Vagina (tissue), 2 donors: ENCODE results near the gene XRCC5. TPM values are rescaled to one million over a fixed set of nuclear protein-coding genes. Genes with fewer than 3 reads are reported as not detected.

Experiments
- DNase-seq, 2 donors: peaks; one replicate each; pipeline ENCODE4 v3.0.0-alpha.2; 2017; ENCODE audit errors: extremely low spot score in 2 of 2
- H3K27ac ChIP-seq: fragments of 200-600 bp; sonication (generic); one replicate; pipeline ENCODE4 v1.5.1; 2019
- H3K27me3 ChIP-seq: fragments of 200-600 bp; sonication (generic); one replicate; pipeline ENCODE4 v1.5.1; 2019
- H3K36me3 ChIP-seq, 2 donors: fragments of 200-600 bp; sonication (generic); one replicate each; pipeline ENCODE4 v1.5.1; 2017 to 2019
- H3K4me1 ChIP-seq: fragments of 200-600 bp; sonication (generic); one replicate; pipeline ENCODE4 v1.5.1; 2019
- H3K4me3 ChIP-seq, 2 donors: fragments of 200-600 bp; sonication (generic); 1 replicate in 1 of 2; 2 replicates in 1 of 2; pipeline ENCODE4 v1.5.1; 2016 to 2019
- H3K9me3 ChIP-seq: fragments of 200-600 bp; sonication (generic); one replicate; pipeline ENCODE4 v1.5.1; 2019
- POLR2A ChIP-seq, 2 donors: fragments of 450-650 bp; IDR thresholded peaks; one replicate each; pipeline ENCODE4 v1.6.1; 2017; ENCODE audit warnings: antibody characterized with exemption in 2 of 2, mild to moderate bottlenecking in 2 of 2, moderate library complexity in 2 of 2
- POLR2AphosphoS5 ChIP-seq, 2 donors: sonication (generic); formaldehyde crosslinking; IDR thresholded peaks; one replicate each; pipeline ENCODE4 v1.9.0; 2017; ENCODE audit warnings: antibody characterized with exemption in 2 of 2, mild to moderate bottlenecking in 2 of 2, low read depth in 1 of 2; ENCODE audit not compliant: insufficient read depth in 1 of 2
- intact Hi-C: fragments of 100-400 bp; cut with DNase I; formaldehyde crosslinking; loops from one replicate; pipeline ENCODE4 v1.15.1; 2023
- total RNA-seq: library from RNA; depleted of rRNA; stranded (reverse); fragments of >200 nt; gene quantifications from one replicate; pipeline ENCODE4 v1.2.3, GENCODE V29; 2016
- TF ChIP-seq, protein P1 (sequence below), 3 experiments: fragments of 450-650 bp in 2 of 3; fragments of 200-600 bp in 1 of 3; sonication (generic) in 1 of 3; IDR thresholded peaks; one replicate each; pipeline ENCODE4 v1.5.1; 2017 to 2019; ENCODE audit warnings: antibody characterized with exemption in 3 of 3, mild to moderate bottlenecking in 2 of 3, moderate library complexity in 2 of 3

Gene XRCC5
- total RNA-seq, 1 donor from 2014 or later: 118 TPM

DNA sequence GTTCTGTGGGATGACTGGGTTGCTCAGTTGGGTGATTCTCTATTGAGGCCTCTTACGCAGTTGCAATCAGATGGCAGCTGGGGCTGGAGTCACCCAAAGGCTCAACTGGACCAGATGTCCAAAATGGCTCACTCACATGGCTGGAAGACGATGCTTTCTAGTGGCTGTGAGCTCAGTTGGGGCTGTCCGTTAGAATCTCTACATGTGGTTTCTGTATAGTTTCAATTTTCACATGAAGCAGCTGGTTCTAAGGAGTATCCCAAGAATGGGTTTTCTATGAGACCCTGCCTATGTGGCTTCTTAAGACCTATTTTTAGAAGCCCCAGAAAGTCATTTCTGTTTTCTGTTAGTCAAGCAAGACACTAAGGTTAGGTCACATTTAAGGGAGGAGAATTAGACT is 4.4 kb downstream of the XRCC5 start:
- TF ChIP-seq, protein P1, sequence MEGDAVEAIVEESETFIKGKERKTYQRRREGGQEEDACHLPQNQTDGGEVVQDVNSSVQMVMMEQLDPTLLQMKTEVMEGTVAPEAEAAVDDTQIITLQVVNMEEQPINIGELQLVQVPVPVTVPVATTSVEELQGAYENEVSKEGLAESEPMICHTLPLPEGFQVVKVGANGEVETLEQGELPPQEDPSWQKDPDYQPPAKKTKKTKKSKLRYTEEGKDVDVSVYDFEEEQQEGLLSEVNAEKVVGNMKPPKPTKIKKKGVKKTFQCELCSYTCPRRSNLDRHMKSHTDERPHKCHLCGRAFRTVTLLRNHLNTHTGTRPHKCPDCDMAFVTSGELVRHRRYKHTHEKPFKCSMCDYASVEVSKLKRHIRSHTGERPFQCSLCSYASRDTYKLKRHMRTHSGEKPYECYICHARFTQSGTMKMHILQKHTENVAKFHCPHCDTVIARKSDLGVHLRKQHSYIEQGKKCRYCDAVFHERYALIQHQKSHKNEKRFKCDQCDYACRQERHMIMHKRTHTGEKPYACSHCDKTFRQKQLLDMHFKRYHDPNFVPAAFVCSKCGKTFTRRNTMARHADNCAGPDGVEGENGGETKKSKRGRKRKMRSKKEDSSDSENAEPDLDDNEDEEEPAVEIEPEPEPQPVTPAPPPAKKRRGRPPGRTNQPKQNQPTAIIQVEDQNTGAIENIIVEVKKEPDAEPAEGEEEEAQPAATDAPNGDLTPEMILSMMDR (IDR thresholded peaks at IDR 0.05): no peak
- TF ChIP-seq POLR2A (IDR thresholded peaks at IDR 0.05) (no peak), POLR2AphosphoS5 (IDR thresholded peaks at IDR 0.05; ENCODE audit: insufficient read depth in 1 of 2, low read depth in 1 of 2) (no peak)
- intact Hi-C loops: no loop called here
- Histone ChIP-seq H3K4me3 (no peak overlapping the region), H3K27ac (no peak overlapping the region), H3K27me3 (no peaks in the 10 kb centered on the region), H3K4me1 (peaks cover 70% of the 10 kb centered on the region), H3K9me3 (no peaks in the 10 kb centered on the region), H3K36me3 (peaks cover 0 to 26% of the 10 kb centered on the region in 2 donors)
- no peak for DNase-seq

DNA sequence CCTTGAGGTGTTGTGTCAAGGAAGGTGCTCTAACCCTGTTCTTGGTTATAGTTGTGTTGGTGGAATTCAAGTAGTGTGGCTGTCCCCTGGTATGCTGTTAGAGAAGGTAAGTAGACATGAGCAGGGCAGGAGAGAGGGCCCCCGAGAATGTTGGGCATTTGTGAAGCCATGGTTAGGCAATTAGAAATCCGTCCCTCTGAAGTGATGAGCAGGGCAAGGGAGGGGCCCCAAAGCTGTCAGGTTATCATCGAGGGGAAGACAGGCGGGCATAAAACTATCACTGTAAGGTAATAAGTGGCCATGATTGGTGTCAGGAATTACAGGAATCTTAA is 5.2 kb downstream of the XRCC5 start:
- TF ChIP-seq POLR2A (IDR thresholded peaks at IDR 0.05) (no peak), POLR2AphosphoS5 (IDR thresholded peaks at IDR 0.05; ENCODE audit: insufficient read depth in 1 of 2, low read depth in 1 of 2) (no peak)
- TF ChIP-seq, protein P1 (IDR thresholded peaks at IDR 0.05): no peak
- DNase-seq: no peak
- Histone ChIP-seq H3K27ac (peak overlapping the region; percentile 80), H3K27me3 (no peaks in the 10 kb centered on the region), H3K4me3 (peak overlapping the region in 1 of 2 donors; percentile 61), H3K4me1 (peaks cover 77% of the 10 kb centered on the region), H3K9me3 (no peaks in the 10 kb centered on the region), H3K36me3 (peaks cover 0 to 34% of the 10 kb centered on the region in 2 donors)
- intact Hi-C loops: no loop called here

DNA sequence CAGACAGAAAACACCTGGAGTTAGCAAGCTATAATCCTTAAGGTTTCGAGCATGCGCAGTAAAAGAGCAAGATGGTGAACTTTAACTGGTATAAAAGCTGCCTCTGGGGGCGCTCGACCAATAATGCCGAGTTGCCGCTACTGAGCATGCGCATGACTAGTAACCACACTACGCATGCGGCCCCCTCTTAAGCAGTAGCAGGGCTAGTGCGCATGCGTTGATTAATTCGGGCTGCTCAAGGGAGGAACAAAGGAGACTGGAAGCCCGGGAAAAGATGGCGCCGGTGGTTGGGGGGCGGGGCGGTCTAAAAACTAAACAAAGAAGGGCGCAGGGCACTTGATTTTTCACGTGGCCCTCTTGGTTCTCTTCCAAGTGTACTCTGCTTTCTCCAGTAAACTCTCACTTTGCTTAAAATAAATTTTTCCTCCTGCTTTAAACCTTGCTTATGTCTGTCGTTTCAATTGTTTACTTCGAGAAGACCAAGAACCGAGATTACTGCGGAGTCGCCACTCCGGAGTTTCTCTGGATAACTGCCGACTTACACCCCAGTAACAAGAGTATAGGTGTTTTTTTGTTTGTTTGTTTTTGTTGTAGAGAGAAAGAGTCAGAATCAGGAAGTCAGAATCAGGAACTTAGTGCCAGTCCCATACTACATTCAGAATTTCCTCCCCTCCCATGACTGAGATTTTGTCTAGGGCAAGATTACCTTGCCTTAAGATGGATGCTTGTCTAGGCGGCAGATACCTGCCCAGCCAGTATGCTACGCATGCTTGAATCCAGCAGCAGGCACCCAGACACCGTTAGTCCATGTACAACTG is 5.8 kb downstream of the XRCC5 start:
- H3K27me3 ChIP-seq: no peaks in the 10 kb centered on the region
- TF ChIP-seq, protein P1 (IDR thresholded peaks at IDR 0.05): peak; percentile 87 to 96 (median 92)
- TF ChIP-seq POLR2AphosphoS5 (IDR thresholded peaks at IDR 0.05; ENCODE audit: insufficient read depth in 1 of 2, low read depth in 1 of 2): peak; percentile 62 to 100
- peak in 1 of 2 donors; percentile 14 for TF ChIP-seq POLR2A (IDR thresholded peaks at IDR 0.05)
- H3K4me1 ChIP-seq: peaks cover 77% of the 10 kb centered on the region
- H3K27ac ChIP-seq: peak overlapping the region; percentile 80
- peak in 1 of 2 donors; percentile 96 for DNase-seq
- H3K36me3 ChIP-seq: peaks cover 0 to 39% of the 10 kb centered on the region in 2 donors
- intact Hi-C loops: no loop called here
- peak overlapping the region; percentile 51 to 61 for H3K4me3 ChIP-seq
- H3K9me3 ChIP-seq: no peaks in the 10 kb centered on the region

DNA sequence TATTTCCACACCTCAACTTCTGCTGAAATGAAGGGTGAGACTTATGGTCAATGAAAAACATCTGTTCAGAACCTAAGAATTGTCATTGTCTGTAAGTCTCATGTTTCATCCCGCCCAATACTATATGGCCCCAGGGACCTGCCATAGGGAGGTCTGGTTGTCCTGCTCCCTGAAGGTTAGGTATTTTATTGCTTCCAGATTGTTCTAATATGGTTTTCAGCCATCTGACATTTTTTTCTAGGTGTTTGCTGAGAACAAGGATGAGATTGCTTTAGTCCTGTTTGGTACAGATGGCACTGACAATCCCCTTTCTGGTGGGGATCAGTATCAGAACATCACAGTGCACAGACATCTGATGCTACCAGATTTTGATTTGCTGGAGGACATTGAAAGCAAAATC is 7.3 kb downstream of the XRCC5 start:
- TF ChIP-seq POLR2A (IDR thresholded peaks at IDR 0.05) (no peak), POLR2AphosphoS5 (IDR thresholded peaks at IDR 0.05; ENCODE audit: insufficient read depth in 1 of 2, low read depth in 1 of 2) (no peak)
- TF ChIP-seq, protein P1 (IDR thresholded peaks at IDR 0.05): no peak
- intact Hi-C loops: no loop called here
- no peak overlapping the region for H3K4me3 ChIP-seq
- no peak for DNase-seq
- H3K9me3 ChIP-seq: no peaks in the 10 kb centered on the region
- H3K36me3 ChIP-seq: peaks cover 0 to 54% of the 10 kb centered on the region in 2 donors
- H3K27ac ChIP-seq: no peak overlapping the region
- H3K27me3 ChIP-seq: no peaks in the 10 kb centered on the region
- peaks cover 62% of the 10 kb centered on the region for H3K4me1 ChIP-seq
